WTC11 (cell line): ENCODE data around the gene UBXN10.

Experiments
- ESRRA ChIP-seq: sonication (generic); formaldehyde crosslinking; IDR thresholded peaks from 2 replicates; pipeline ENCODE4 v1.8.1; 2022; ENCODE audit warnings: mild to moderate bottlenecking, missing genetic modification reagents, borderline replicate concordance
- FOXK1 ChIP-seq: sonication (generic); formaldehyde crosslinking; IDR thresholded peaks from 2 replicates; pipeline ENCODE4 v1.8.0; 2022; ENCODE audit warnings: mild to moderate bottlenecking, moderate library complexity, missing genetic modification reagents
- HMGXB4 ChIP-seq: sonication (generic); formaldehyde crosslinking; IDR thresholded peaks from 2 replicates; pipeline ENCODE4 v1.8.1; 2023; ENCODE audit warnings: mild to moderate bottlenecking, moderate library complexity, missing genetic modification reagents
- TCF7 ChIP-seq: sonication (generic); formaldehyde crosslinking; IDR thresholded peaks from 2 replicates; pipeline ENCODE4 v1.8.0; 2022; ENCODE audit warnings: mild to moderate bottlenecking, low read depth, missing genetic modification reagents, moderate library complexity
- TF ChIP-seq, protein P1 (sequence below): sonication (generic); formaldehyde crosslinking; IDR thresholded peaks from 2 replicates; pipeline ENCODE4 v1.8.0; 2022; ENCODE audit warnings: mild to moderate bottlenecking, missing genetic modification reagents
- TF ChIP-seq, protein P2 (sequence below): sonication (generic); formaldehyde crosslinking; IDR thresholded peaks from 2 replicates; pipeline ENCODE4 v1.8.1; 2023; ENCODE audit warnings: mild to moderate bottlenecking, missing genetic modification reagents, moderate library complexity

DNA sequence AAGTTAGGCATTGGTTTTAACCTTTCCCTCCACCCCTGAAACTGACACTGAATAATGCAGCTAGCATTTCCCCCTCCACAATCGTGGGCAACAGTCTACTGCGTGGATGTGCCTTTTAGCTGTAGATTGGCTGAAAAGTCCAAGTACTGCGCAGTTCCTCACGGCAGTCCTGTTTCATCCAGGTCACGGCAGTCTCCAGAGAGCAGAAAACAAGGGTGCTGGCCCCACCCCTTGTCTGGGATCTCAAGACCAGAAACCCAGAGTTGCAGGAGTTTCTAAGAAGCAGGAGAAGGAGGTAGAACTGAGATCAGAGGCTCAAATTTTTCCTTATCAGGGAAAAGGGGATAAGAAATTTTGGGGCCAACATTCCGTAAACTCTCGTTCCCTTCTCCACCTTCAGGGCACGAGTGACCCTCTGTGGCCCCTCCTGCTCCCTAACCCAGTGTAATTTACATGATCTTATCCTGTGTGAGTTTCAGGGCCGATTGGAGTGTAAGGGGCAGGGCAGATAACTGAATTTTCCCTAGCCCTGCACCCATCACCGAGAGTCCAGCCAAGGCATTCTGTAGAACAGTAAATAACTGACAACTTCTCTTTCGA lies 26.3 kb downstream of the UBXN10 start:
- TF ChIP-seq HMGXB4 (no peak), TCF7 (CRISPR knock-in tag) (no peak), FOXK1 (no peak), ESRRA (CRISPR knock-in tag) (no peak)
- TF ChIP-seq, protein P1, sequence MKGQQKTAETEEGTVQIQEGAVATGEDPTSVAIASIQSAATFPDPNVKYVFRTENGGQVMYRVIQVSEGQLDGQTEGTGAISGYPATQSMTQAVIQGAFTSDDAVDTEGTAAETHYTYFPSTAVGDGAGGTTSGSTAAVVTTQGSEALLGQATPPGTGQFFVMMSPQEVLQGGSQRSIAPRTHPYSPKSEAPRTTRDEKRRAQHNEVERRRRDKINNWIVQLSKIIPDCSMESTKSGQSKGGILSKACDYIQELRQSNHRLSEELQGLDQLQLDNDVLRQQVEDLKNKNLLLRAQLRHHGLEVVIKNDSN (CRISPR knock-in tag): no peak
- TF ChIP-seq, protein P2, sequence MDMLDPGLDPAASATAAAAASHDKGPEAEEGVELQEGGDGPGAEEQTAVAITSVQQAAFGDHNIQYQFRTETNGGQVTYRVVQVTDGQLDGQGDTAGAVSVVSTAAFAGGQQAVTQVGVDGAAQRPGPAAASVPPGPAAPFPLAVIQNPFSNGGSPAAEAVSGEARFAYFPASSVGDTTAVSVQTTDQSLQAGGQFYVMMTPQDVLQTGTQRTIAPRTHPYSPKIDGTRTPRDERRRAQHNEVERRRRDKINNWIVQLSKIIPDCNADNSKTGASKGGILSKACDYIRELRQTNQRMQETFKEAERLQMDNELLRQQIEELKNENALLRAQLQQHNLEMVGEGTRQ (CRISPR knock-in tag): no peak
